SK-N-SH treated with all-trans-retinoic acid at 6 μM for 48 hours (cell line): ENCODE results near the gene RAPGEF4.

Experiments used
- ATAC-seq: fragments of 200-7000 bp; cut with Tn5 transposase; 3 replicates; pipeline ENCODE4 v1.9.1; 2020; ENCODE audit warnings: mild to moderate bottlenecking, moderate library complexity
- ARNTL ChIP-seq: fragments of 450-650 bp; formaldehyde crosslinking; IDR thresholded peaks from 2 replicates; pipeline ENCODE4 v1.5.0; 2020; ENCODE audit warnings: low read depth, mild to moderate bottlenecking, moderate library complexity, borderline replicate concordance
- BACH2 ChIP-seq: fragments of 250-450 bp; sonication (Bioruptor Pico); IDR thresholded peaks from 2 replicates; pipeline ENCODE4 v1.9.0; 2021; ENCODE audit warnings: mild to moderate bottlenecking, borderline replicate concordance
- CREB5 ChIP-seq: fragments of 250-450 bp; sonication (Bioruptor Pico); IDR thresholded peaks from 2 replicates; pipeline ENCODE4 v1.5.1; 2020; ENCODE audit warnings: low read depth, mild to moderate bottlenecking, moderate library complexity
- CSDC2 ChIP-seq: fragments of 250-450 bp; sonication (Bioruptor Pico); IDR thresholded peaks from 2 replicates; pipeline ENCODE4 v1.5.0; 2020; ENCODE audit warnings: mild to moderate bottlenecking, moderate library complexity
- CSRNP3 ChIP-seq: fragments of 250-450 bp; sonication (Bioruptor Pico); IDR thresholded peaks from 2 replicates; pipeline ENCODE4 v1.5.1; 2021; ENCODE audit warnings: mild to moderate bottlenecking, moderate library complexity
- ESRRG ChIP-seq: fragments of 250-450 bp; sonication (Bioruptor Pico); IDR thresholded peaks from 2 replicates; pipeline ENCODE4 v1.6.1; 2021; ENCODE audit warnings: mild to moderate bottlenecking
- GLIS3 ChIP-seq: fragments of 250-450 bp; sonication (Bioruptor Pico); IDR thresholded peaks from 2 replicates; pipeline ENCODE4 v1.5.0; 2020; ENCODE audit warnings: mild to moderate bottlenecking, moderate library complexity
- ISL1 ChIP-seq: fragments of 250-450 bp; sonication (Bioruptor Pico); IDR thresholded peaks from 2 replicates; pipeline ENCODE4 v2.1.2; 2022; ENCODE audit warnings: mild to moderate bottlenecking, moderate library complexity
- OSR1 ChIP-seq: fragments of 250-450 bp; sonication (Bioruptor Pico); IDR thresholded peaks from 2 replicates; pipeline ENCODE4 v1.8.0; 2022; ENCODE audit warnings: moderate library complexity, mild to moderate bottlenecking, inconsistent platforms
- PATZ1 ChIP-seq: fragments of 250-450 bp; sonication (Bioruptor Pico); IDR thresholded peaks from 2 replicates; pipeline ENCODE4 v1.8.0; 2020; ENCODE audit warnings: mild to moderate bottlenecking, moderate library complexity, borderline replicate concordance
- POU6F1 ChIP-seq: fragments of 250-450 bp; sonication (Bioruptor Pico); IDR thresholded peaks from 2 replicates; pipeline ENCODE4 v1.8.0; 2021; ENCODE audit warnings: low read depth, mild to moderate bottlenecking, moderate library complexity, borderline replicate concordance
- PPARA ChIP-seq: fragments of 250-450 bp; sonication (Bioruptor Pico); IDR thresholded peaks from 2 replicates; pipeline ENCODE4 v1.5.0; 2020; ENCODE audit warnings: mild to moderate bottlenecking, borderline replicate concordance
- RARB ChIP-seq: fragments of 250-450 bp; sonication (Bioruptor Pico); IDR thresholded peaks from 2 replicates; pipeline ENCODE4 v1.8.0; 2021; ENCODE audit warnings: mild to moderate bottlenecking, moderate library complexity
- SNAI2 ChIP-seq: fragments of 250-450 bp; sonication (Bioruptor Pico); IDR thresholded peaks from 2 replicates; pipeline ENCODE4 v1.5.0; 2020; ENCODE audit warnings: mild to moderate bottlenecking, moderate library complexity
- TCF4 ChIP-seq: fragments of 250-450 bp; sonication (Bioruptor Pico); IDR thresholded peaks from 2 replicates; pipeline ENCODE4 v1.8.0; 2021; ENCODE audit warnings: mild to moderate bottlenecking, moderate library complexity, borderline replicate concordance
- TOX ChIP-seq: fragments of 250-450 bp; sonication (Bioruptor Pico); IDR thresholded peaks from 2 replicates; pipeline ENCODE4 v1.8.0; 2021; ENCODE audit warnings: mild to moderate bottlenecking, moderate library complexity, borderline replicate concordance
- TSHZ2 ChIP-seq: fragments of 250-450 bp; sonication (Bioruptor Pico); IDR thresholded peaks from 2 replicates; pipeline ENCODE4 v1.5.0; 2020; ENCODE audit warnings: mild to moderate bottlenecking, moderate library complexity
- ZC3H10 ChIP-seq: fragments of 250-450 bp; sonication (Bioruptor Pico); IDR thresholded peaks from 2 replicates; pipeline ENCODE4 v1.5.1; 2021; ENCODE audit warnings: mild to moderate bottlenecking, moderate library complexity
- ZFP3 ChIP-seq: fragments of 250-450 bp; sonication (Bioruptor Pico); IDR thresholded peaks from 2 replicates; pipeline ENCODE4 v1.5.0; 2020; ENCODE audit warnings: mild to moderate bottlenecking, moderate library complexity
- ZFP30 ChIP-seq: fragments of 450-650 bp; formaldehyde crosslinking; IDR thresholded peaks from 2 replicates; pipeline ENCODE4 v1.5.0; 2022; ENCODE audit warnings: mild to moderate bottlenecking, moderate library complexity
- ZNF565 ChIP-seq: fragments of 450-650 bp; formaldehyde crosslinking; conservative IDR thresholded peaks from 2 replicates; pipeline ENCODE4 v1.5.0; 2020; ENCODE audit warnings: low read depth, mild to moderate bottlenecking, moderate library complexity
- ZNF70 ChIP-seq: fragments of 450-650 bp; formaldehyde crosslinking; IDR thresholded peaks from 2 replicates; pipeline ENCODE4 v1.5.0; 2020; ENCODE audit warnings: mild to moderate bottlenecking, moderate library complexity
- ZNF8 ChIP-seq: fragments of 450-650 bp; formaldehyde crosslinking; IDR thresholded peaks from 2 replicates; pipeline ENCODE4 v1.5.0; 2020; ENCODE audit warnings: mild to moderate bottlenecking, moderate library complexity

RAPGEF4 gene

GRCh38 chr2:172830482-172830881 lies 94.8 kb downstream of the RAPGEF4 start:
- ATAC-seq = no peak
- TF ChIP-seq ARNTL (CRISPR knock-in tag) = no peak
- no peak for TF ChIP-seq POU6F1 (CRISPR knock-in tag)
- TF ChIP-seq ZFP3 (CRISPR knock-in tag) = no peak
- no peak for TF ChIP-seq CREB5 (CRISPR knock-in tag)
- no peak for TF ChIP-seq CSDC2
- no peak for TF ChIP-seq ZNF8 (CRISPR knock-in tag)
- no peak for TF ChIP-seq PPARA (CRISPR knock-in tag)
- TF ChIP-seq ZNF70 = no peak
- no peak for TF ChIP-seq ZNF565 (CRISPR knock-in tag)
- no peak for TF ChIP-seq PATZ1 (CRISPR knock-in tag)
- no peak for TF ChIP-seq OSR1 (CRISPR knock-in tag)
- no peak for TF ChIP-seq TOX (CRISPR knock-in tag)
- no peak for TF ChIP-seq TCF4 (CRISPR knock-in tag)
- TF ChIP-seq TSHZ2 (CRISPR knock-in tag) = no peak
- no peak for TF ChIP-seq SNAI2
- TF ChIP-seq GLIS3 (CRISPR knock-in tag) = no peak
- no peak for TF ChIP-seq ISL1 (CRISPR knock-in tag)
- TF ChIP-seq RARB (CRISPR knock-in tag) = no peak
- no peak for TF ChIP-seq BACH2 (CRISPR knock-in tag)
- TF ChIP-seq CSRNP3 (CRISPR knock-in tag) = no peak

- ATAC-seq = no peak
- no peak for TF ChIP-seq ARNTL (CRISPR knock-in tag)
- TF ChIP-seq ZFP30 (CRISPR knock-in tag) = no peak
- no peak for TF ChIP-seq CSRNP3 (CRISPR knock-in tag)
- no peak for TF ChIP-seq SNAI2
- no peak for TF ChIP-seq ESRRG (CRISPR knock-in tag)
- TF ChIP-seq CSDC2 = no peak; the same call in 1 of the 2 replicates
- TF ChIP-seq TSHZ2 (CRISPR knock-in tag) = no peak
- no peak for TF ChIP-seq GLIS3 (CRISPR knock-in tag)
- TF ChIP-seq TCF4 (CRISPR knock-in tag) = no peak
- no peak for TF ChIP-seq ZC3H10 (CRISPR knock-in tag)
Observed at GRCh38 chr2:172833898-172834297, 98.3 kb downstream of the RAPGEF4 start.
